Esophagus squamous epithelium (tissue), 5 donors: ENCODE data around the gene GRIP2. TPM values are rescaled to one million over a fixed set of nuclear protein-coding genes. Genes with fewer than 3 reads are reported as not detected.
A peak's percentile ranks its signal among the peaks of the same experiment; 100 is the strongest.

ENCODE experiments used
- DNase-seq: peaks from one replicate; lab custom pipeline; 2025; lab: John Stamatoyannopoulos, UW
- H3K27ac ChIP-seq, 4 donors: fragments of 200-600 bp; sonication (generic); one replicate each; pipeline ENCODE4 v1.5.1; 2016 to 2019; ENCODE audit warnings: mild to moderate bottlenecking in 1 of 4
- H3K27me3 ChIP-seq, 4 donors: fragments of 200-600 bp; sonication (generic); 1 replicate in 3 of 4; 2 replicates in 1 of 4; pipeline versions ENCODE4 v1.5.1 to v1.6.0; 2017 to 2021; ENCODE audit warnings: antibody characterized with exemption in 1 of 4
- H3K36me3 ChIP-seq, 3 donors: fragments of 200-600 bp; sonication (generic); one replicate each; pipeline ENCODE4 v1.5.1; 2016 to 2019
- H3K4me1 ChIP-seq, 3 donors: fragments of 200-600 bp; sonication (generic); one replicate each; pipeline ENCODE4 v1.5.1; 2017 to 2019
- H3K4me3 ChIP-seq, 4 donors: fragments of 200-600 bp; sonication (generic); 1 replicate in 3 of 4; 2 replicates in 1 of 4; pipeline ENCODE4 v1.5.1; 2016 to 2019; ENCODE audit warnings: mild to moderate bottlenecking in 2 of 4, moderate library complexity in 1 of 4
- H3K9me3 ChIP-seq, 3 donors: fragments of 200-600 bp; sonication (generic); one replicate each; pipeline ENCODE4 v1.5.1; 2016 to 2019
- POLR2A ChIP-seq, 4 donors: fragments of 450-650 bp; IDR thresholded peaks; one replicate each; pipeline ENCODE4 v1.6.1; 2017; ENCODE audit warnings: antibody characterized with exemption in 4 of 4, mild to moderate bottlenecking in 4 of 4, moderate library complexity in 3 of 4
- WGBS, 2 donors: methylation state at CpG; one replicate each; pipeline ENCODE4 v1.1.5; 2018; 5-methylcytosine and 5-hydroxymethylcytosine counted together
- intact Hi-C: fragments of 100-400 bp; cut with DNase I; formaldehyde crosslinking; loops from one replicate; pipeline ENCODE4 v1.15.0; 2022
- total RNA-seq, 4 donors: library from RNA; depleted of rRNA; stranded (reverse); fragments of >200 nt; gene quantifications; one replicate each; pipeline ENCODE4 v1.1.0, GENCODE V29; 2016
- TF ChIP-seq, protein P1 (sequence below), 6 experiments: fragments of 450-650 bp in 4 of 6; fragments of 200-600 bp in 2 of 6; sonication (generic) in 2 of 6; IDR thresholded peaks; one replicate each; pipeline ENCODE4 v1.5.1; 2016 to 2019; ENCODE audit warnings: antibody characterized with exemption in 6 of 6, mild to moderate bottlenecking in 4 of 6, moderate library complexity in 4 of 6
- donor health status: DM: yes; HTN: yes; CAD: no.

Gene GRIP2
- total RNA-seq, 4 donors from 2014 or later: 0.23 to 2.9 (median 0.53) TPM

DNA sequence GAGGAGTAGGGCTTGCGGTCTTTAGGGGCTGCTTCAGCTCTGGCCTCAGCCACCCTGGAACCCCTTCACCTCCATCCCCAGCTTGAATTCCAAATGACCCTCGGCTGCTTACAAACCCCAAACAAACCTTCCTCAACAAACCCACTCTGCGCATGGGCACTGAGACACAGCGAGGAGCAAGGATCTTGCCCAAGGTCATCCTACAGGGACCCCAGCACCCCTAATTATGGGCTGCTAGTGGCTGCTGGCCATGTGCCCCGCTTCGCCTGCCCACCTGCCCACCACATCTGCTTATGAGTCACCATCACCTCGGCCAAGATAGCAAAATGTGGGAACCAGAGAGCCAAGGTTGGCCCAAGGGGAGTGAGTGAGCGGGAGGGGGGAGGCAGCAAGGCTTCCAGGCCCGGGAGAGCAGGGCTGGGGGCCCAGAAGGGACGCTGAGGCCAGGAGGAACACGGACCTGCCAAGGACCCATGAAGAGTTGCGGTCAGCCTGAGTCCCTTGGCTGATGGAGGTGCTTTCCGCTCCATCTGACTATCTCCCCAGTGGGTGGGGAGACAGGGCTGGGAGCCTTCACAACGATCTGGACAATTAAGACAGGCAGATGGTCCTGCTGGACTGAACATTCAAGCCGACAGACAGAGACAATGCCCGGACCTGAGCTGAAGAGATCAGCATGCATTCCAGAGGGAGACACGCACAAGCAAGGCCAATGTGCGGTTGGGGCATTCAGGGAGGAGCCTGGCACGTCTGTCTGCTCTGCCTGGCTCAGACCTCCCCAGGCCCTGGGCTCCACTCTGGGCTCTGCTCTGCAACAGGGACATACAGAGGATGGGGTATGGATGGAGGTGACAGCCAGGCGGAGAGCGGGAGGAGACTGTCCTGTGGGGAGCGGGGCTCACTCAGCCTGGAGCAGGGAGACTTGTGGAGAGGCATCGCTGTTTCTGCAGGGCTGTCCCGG, 10.8 kb upstream of the GRIP2 start:
- no peaks in the 10 kb centered on the region for H3K36me3 ChIP-seq
- peaks cover 0 to 71% (median 0%) of the 10 kb centered on the region in 4 donors for H3K27me3 ChIP-seq
- H3K9me3 ChIP-seq: no peaks in the 10 kb centered on the region
- intact Hi-C loops: no loop called here
- WGBS, 2 donors: 50 to 63% methylated on average over 13 to 15 of the region's 24 CpGs
- no peak overlapping the region for H3K4me3 ChIP-seq
- H3K27ac ChIP-seq: no peak overlapping the region
- no peak for DNase-seq
- no peak for TF ChIP-seq POLR2A (IDR thresholded peaks at IDR 0.05)
- TF ChIP-seq, protein P1, sequence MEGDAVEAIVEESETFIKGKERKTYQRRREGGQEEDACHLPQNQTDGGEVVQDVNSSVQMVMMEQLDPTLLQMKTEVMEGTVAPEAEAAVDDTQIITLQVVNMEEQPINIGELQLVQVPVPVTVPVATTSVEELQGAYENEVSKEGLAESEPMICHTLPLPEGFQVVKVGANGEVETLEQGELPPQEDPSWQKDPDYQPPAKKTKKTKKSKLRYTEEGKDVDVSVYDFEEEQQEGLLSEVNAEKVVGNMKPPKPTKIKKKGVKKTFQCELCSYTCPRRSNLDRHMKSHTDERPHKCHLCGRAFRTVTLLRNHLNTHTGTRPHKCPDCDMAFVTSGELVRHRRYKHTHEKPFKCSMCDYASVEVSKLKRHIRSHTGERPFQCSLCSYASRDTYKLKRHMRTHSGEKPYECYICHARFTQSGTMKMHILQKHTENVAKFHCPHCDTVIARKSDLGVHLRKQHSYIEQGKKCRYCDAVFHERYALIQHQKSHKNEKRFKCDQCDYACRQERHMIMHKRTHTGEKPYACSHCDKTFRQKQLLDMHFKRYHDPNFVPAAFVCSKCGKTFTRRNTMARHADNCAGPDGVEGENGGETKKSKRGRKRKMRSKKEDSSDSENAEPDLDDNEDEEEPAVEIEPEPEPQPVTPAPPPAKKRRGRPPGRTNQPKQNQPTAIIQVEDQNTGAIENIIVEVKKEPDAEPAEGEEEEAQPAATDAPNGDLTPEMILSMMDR (IDR thresholded peaks at IDR 0.05): no peak
- peaks cover 0 to 21% (median 4%) of the 10 kb centered on the region in 3 donors for H3K4me1 ChIP-seq

DNA sequence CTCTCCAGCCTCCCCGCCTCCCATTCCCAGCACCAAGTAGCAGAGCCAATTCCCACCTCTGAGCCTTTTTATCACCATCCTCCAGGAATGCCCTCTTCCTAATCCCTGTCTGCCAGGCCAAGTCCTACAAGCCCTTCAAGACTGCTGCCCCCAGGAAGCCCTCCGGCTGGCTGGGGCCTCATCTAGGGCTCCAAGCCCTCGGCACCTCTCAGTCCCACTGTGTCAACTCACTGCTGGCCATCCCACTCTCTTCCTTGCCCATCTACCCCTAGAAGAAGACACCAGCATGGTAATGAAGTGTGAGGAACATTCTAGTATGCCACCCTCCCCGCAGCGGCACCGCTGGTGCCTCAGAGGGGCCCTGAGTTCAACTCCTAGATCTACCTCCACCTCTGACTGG, 10.0 kb upstream of the GRIP2 start:
- Histone ChIP-seq H3K4me3 (no peak overlapping the region), H3K27me3 (peaks cover 0 to 64% (median 0%) of the 10 kb centered on the region in 4 donors), H3K36me3 (no peaks in the 10 kb centered on the region), H3K9me3 (no peaks in the 10 kb centered on the region), H3K27ac (no peak overlapping the region), H3K4me1 (peaks cover 0 to 14% (median 0%) of the 10 kb centered on the region in 3 donors)
- DNase-seq: no peak
- 92 to 98% methylated on average over 6 of the region's 6 CpGs for WGBS, 2 donors
- intact Hi-C loops: no loop called here
- TF ChIP-seq, protein P1 (IDR thresholded peaks at IDR 0.05): no peak
- TF ChIP-seq POLR2A (IDR thresholded peaks at IDR 0.05): no peak

DNA sequence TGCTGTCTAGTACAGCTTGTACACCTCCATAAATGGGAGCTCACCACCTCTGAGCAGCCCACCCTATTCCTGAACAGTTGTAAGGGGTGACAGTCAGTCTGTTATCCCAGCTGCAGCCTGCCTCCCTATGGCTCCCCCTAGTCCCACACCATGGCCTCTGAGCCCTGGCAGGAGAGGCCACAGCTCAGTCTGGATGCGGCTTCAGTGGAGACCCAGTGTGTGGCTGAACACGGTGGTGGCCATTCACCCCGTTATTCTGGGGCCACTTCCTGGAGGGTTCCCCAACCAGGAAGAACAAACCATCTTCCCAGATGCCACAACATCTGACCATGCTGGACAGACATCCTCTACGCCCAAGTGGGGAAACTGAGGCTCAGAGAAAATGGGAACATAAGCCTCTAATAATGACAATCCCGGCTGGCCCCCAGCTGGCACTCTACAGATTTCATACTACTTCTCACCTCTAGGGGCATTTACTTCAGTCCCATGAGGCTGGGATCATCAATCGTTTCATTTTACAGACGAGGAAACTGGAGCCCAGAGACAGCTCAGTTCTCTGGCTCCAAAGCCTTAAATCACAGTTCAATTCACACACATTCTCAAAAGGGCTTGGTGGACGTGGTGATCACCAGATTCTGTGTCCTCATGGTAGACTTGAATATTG, 9.2 kb upstream of the GRIP2 start:
- H3K36me3 ChIP-seq: no peaks in the 10 kb centered on the region
- no peak overlapping the region for H3K27ac ChIP-seq
- no peak for DNase-seq
- no peak overlapping the region for H3K4me3 ChIP-seq
- H3K27me3 ChIP-seq: peaks cover 0 to 57% (median 0%) of the 10 kb centered on the region in 4 donors
- peaks cover 0 to 10% (median 0%) of the 10 kb centered on the region in 3 donors for H3K4me1 ChIP-seq
- no peaks in the 10 kb centered on the region for H3K9me3 ChIP-seq
- WGBS, 2 donors: 60 to 63% methylated on average over 6 to 8 of the region's 8 CpGs
- intact Hi-C loops: no loop called here
- no peak for TF ChIP-seq POLR2A (IDR thresholded peaks at IDR 0.05)
- TF ChIP-seq, protein P1 (IDR thresholded peaks at IDR 0.05): peak in 3 of 6 experiments; percentile 5 to 48 (median 16)

DNA sequence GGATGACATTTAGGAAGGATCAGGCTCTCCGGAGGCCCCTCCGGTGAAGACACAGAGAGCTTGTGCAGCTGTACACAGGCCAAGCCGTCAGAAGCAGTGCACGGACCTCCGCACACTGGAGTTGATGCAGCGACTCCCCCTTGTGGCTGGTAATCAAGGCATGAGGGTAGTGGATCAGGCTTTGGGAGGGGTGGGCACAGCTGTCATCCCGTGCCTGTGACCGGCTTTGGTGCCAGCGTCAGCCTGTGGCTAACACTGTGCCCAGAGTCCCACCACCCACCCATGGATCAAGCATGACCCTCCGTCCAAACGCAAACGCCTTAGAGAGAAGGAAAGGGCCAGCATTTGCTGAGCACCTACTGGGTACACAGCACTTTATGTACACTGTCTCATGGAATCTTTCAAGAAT, 8.2 kb upstream of the GRIP2 start:
- Histone ChIP-seq H3K27me3 (peaks cover 0 to 56% (median 0%) of the 10 kb centered on the region in 4 donors), H3K9me3 (no peaks in the 10 kb centered on the region), H3K4me3 (no peak overlapping the region), H3K36me3 (no peaks in the 10 kb centered on the region), H3K4me1 (peaks cover 0 to 14% (median 0%) of the 10 kb centered on the region in 3 donors), H3K27ac (no peak overlapping the region)
- WGBS, 2 donors: 12 to 47% methylated on average over 3 of the region's 12 CpGs
- no peak for DNase-seq
- intact Hi-C loops: no loop called here
- TF ChIP-seq, protein P1 (IDR thresholded peaks at IDR 0.05): peak; percentile 19 to 84 (median 60)
- no peak for TF ChIP-seq POLR2A (IDR thresholded peaks at IDR 0.05)
